Gastrocnemius medialis (tissue), 4 donors: ENCODE measurements around the gene TSHZ3. TPM values are rescaled to one million over a fixed set of nuclear protein-coding genes. Genes with fewer than 3 reads are reported as not detected.

ENCODE experiments used
- ATAC-seq, 2 donors: fragments of 150-250 bp; one replicate each; pipeline ENCODE4 v1.9.1; 2016
- DNase-seq, 2 donors: peaks; one replicate each; pipeline ENCODE4 v3.0.0-alpha.2; 2019
- H3K27ac ChIP-seq, 4 donors: fragments of 200-600 bp; sonication (generic); 1 replicate in 1 of 4; 2 replicates in 3 of 4; pipeline ENCODE4 v1.5.1; 2016 to 2018; ENCODE audit warnings: mild to moderate bottlenecking in 2 of 4, moderate library complexity in 1 of 4
- H3K27me3 ChIP-seq, 3 donors: fragments of 200-600 bp; sonication (generic) in 2 of 3; 1 replicate in 1 of 3; 2 replicates in 2 of 3; pipeline versions ENCODE4 v1.5.1 to v1.6.0; 2016 to 2019; ENCODE audit warnings: mild to moderate bottlenecking in 1 of 3, moderate library complexity in 1 of 3
- H3K36me3 ChIP-seq, 2 donors: fragments of 200-600 bp; sonication (generic) in 1 of 2; one replicate each; pipeline ENCODE4 v1.5.1; 2017 to 2018
- H3K4me1 ChIP-seq, 2 donors: fragments of 200-600 bp; sonication (generic) in 1 of 2; one replicate each; pipeline ENCODE4 v1.5.1; 2016 to 2017; ENCODE audit warnings: mild to moderate bottlenecking in 2 of 2
- H3K4me3 ChIP-seq, 4 donors: fragments of 200-600 bp; sonication (generic) in 3 of 4; 1 replicate in 1 of 4; 2 replicates in 3 of 4; pipeline ENCODE4 v1.5.1; 2016 to 2019; ENCODE audit warnings: mild to moderate bottlenecking in 2 of 4
- H3K9me3 ChIP-seq, 3 donors: fragments of 200-600 bp; sonication (generic) in 2 of 3; 1 replicate in 1 of 3; 2 replicates in 2 of 3; pipeline ENCODE4 v1.5.1; 2016 to 2019
- CTCF ChIP-seq, 5 experiments: fragments of 450-650 bp in 3 of 5; fragments of 200-600 bp in 2 of 5; sonication (generic) in 2 of 5; IDR thresholded peaks in 4 of 5; conservative IDR thresholded peaks in 1 of 5; 1 replicate in 4 of 5; 2 replicates in 1 of 5; pipeline ENCODE4 v1.5.1; 2016 to 2019; ENCODE audit warnings: antibody characterized with exemption in 5 of 5, mild to moderate bottlenecking in 3 of 5, moderate library complexity in 3 of 5
- POLR2A ChIP-seq, 2 donors: fragments of 450-650 bp; IDR thresholded peaks; one replicate each; pipeline ENCODE4 v1.6.1; 2017; ENCODE audit warnings: antibody characterized with exemption in 2 of 2, mild to moderate bottlenecking in 2 of 2, moderate library complexity in 2 of 2
- in situ Hi-C, 4 donors: fragments of 200-750 bp; cut with MboI; loops; one replicate each; pipeline versions ENCODE4 v1.15.0 to v1.8.0; 2017; ENCODE audit warnings: low sequenced_read_pairs in 4 of 4
- intact Hi-C: fragments of 100-400 bp; cut with DNase I; formaldehyde crosslinking; loops from one replicate; pipeline ENCODE4 v1.15.1; 2023; ENCODE audit warnings: low total_unique reads
- total RNA-seq, 4 donors: library from RNA; depleted of rRNA; stranded (reverse); fragments of >200 nt; gene quantifications; one replicate each; pipeline versions ENCODE4 v1.1.0 to v1.2.3, GENCODE V29; 2016

The TSHZ3 gene
- total RNA-seq, 4 donors from 2014 or later = 1.6 to 2.3 (median 1.9) TPM

GRCh38 chr19:31255174-31255799, 93.9 kb downstream of the TSHZ3 start:
- intact Hi-C loops (no loop called here), in situ Hi-C loops (no loop called here)
- Histone ChIP-seq H3K27me3 (peaks cover 0 to 17% (median 0%) of the 10 kb centered on the region in 3 donors), H3K4me3 (no peak overlapping the region), H3K36me3 (no peaks in the 10 kb centered on the region), H3K27ac (no peak overlapping the region), H3K4me1 (no peaks in the 10 kb centered on the region), H3K9me3 (no peaks in the 10 kb centered on the region)
- no peak for DNase-seq
- no peak for ATAC-seq
- no peak for TF ChIP-seq POLR2A (IDR thresholded peaks at IDR 0.05)
- TF ChIP-seq CTCF (IDR thresholded peaks at IDR 0.05 in 4 of 5, conservative IDR thresholded peaks at IDR 0.05 in 1 of 5) = no peak

GRCh38 chr19:31254611-31255010, 94.6 kb downstream of the TSHZ3 start:
- intact Hi-C loops (no loop called here), in situ Hi-C loops (no loop called here)
- no peak overlapping the region for H3K27ac ChIP-seq
- no peaks in the 10 kb centered on the region for H3K36me3 ChIP-seq
- H3K4me3 ChIP-seq = no peak overlapping the region
- TF ChIP-seq CTCF (IDR thresholded peaks at IDR 0.05 in 4 of 5, conservative IDR thresholded peaks at IDR 0.05 in 1 of 5) (no peak), POLR2A (IDR thresholded peaks at IDR 0.05) (no peak)
- H3K9me3 ChIP-seq = no peaks in the 10 kb centered on the region
- no peak for DNase-seq
- ATAC-seq = no peak
- H3K27me3 ChIP-seq = peaks cover 0 to 14% (median 0%) of the 10 kb centered on the region in 3 donors
- no peaks in the 10 kb centered on the region for H3K4me1 ChIP-seq

GRCh38 chr19:31254180-31254551, 95.1 kb downstream of the TSHZ3 start:
- Histone ChIP-seq H3K9me3 (no peaks in the 10 kb centered on the region), H3K27ac (no peak overlapping the region), H3K4me1 (no peaks in the 10 kb centered on the region), H3K36me3 (no peaks in the 10 kb centered on the region), H3K4me3 (no peak overlapping the region), H3K27me3 (peaks cover 0 to 12% (median 0%) of the 10 kb centered on the region in 3 donors)
- in situ Hi-C loops (no loop called here), intact Hi-C loops (no loop called here)
- DNase-seq (peak in 1 of 2 donors; percentile 35), ATAC-seq (peak; percentile 42 to 58)
- TF ChIP-seq CTCF (IDR thresholded peaks at IDR 0.05 in 4 of 5, conservative IDR thresholded peaks at IDR 0.05 in 1 of 5) = no peak
- TF ChIP-seq POLR2A (IDR thresholded peaks at IDR 0.05) = no peak

- peaks cover 0 to 12% (median 0%) of the 10 kb centered on the region in 3 donors for H3K27me3 ChIP-seq
- DNase-seq (no peak), ATAC-seq (no peak)
- no peak overlapping the region for H3K27ac ChIP-seq
- in situ Hi-C loops = no loop called here
- no peaks in the 10 kb centered on the region for H3K9me3 ChIP-seq
- H3K4me1 ChIP-seq = no peaks in the 10 kb centered on the region
- no peak overlapping the region for H3K4me3 ChIP-seq
- intact Hi-C loops = no loop called here
- TF ChIP-seq CTCF (IDR thresholded peaks at IDR 0.05 in 4 of 5, conservative IDR thresholded peaks at IDR 0.05 in 1 of 5) (no peak), POLR2A (IDR thresholded peaks at IDR 0.05) (no peak)
- H3K36me3 ChIP-seq = no peaks in the 10 kb centered on the region
Measured at GRCh38 chr19:31253526-31254179, 95.6 kb downstream of the TSHZ3 start.
